ENCODE results near the gene CC2D1A.
A peak's percentile ranks its signal among the peaks of the same experiment; 100 is the strongest.

The CC2D1A gene

GRCh38 chr19:13942023-13942684 lies 36.2 kb downstream of the CC2D1A start:
- no peak for DNase-seq

DNA sequence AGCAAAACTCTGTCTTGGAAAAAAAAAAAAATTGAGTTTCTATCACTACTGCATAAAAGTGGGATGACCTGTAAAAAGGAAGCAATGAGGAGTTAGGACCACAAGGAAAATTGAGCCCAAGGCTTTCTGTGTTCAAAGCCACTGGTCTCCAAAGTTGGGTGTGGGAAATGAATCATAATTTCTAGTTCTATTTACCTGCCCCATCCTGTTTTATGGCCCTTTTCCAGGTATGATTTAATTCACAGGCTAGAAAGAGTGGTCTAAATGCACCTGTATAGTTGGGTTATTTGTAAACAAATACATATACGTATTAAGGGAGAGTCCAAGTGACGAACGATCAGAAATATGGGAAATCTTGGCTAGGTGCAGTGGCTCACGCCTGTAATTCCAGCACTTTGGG lies 40.4 kb downstream of the CC2D1A start:
- no peak for DNase-seq

DNA sequence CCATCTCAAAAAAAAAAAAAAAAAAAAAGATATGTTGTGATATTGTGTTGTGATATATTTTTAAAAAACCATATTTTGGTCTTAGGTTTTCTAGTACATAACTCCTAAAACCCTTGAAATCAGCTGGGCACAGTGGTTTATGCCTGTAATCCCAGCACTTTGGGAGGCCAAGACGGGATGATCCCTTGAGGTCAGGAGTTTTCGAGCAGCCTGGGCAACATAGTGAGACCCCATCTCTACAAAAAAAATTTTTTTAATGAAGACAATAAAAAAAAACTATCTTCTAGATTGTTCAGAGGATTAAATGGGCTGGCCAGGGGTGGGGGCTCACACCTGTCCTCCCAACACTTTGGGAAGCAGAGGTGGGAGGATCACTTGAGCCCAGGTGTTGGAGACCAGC lies 45.0 kb downstream of the CC2D1A start:
- no peak for DNase-seq

DNA sequence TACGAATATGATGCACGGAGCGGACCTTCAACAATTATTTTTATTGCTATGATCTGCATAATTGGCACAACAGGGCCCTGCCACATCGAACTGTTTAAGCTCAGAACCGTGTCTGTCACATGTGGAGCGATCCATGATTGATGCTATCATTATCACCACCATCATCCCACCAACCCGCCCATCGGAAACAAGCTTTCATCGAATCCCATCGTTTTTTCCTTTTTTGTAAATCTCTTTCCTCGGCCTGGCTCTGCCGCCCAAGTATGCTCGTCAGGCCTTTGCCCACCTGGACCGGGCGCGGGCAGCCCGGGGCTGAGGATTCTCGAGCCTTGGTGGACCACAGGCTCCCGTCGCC lies 45.8 kb downstream of the CC2D1A start:
- no peak for DNase-seq

GRCh38 chr19:13952154-13952930 lies 46.3 kb downstream of the CC2D1A start, which contains the start of gene DCAF15:
Gene DCAF15 (plus strand): TSS chr19:13952509. CDS start chr19:13952513, 4 bp downstream.
- DNase-seq: peak; percentile 100

GRCh38 chr19:13952931-13953531 lies 47.0 kb downstream of the CC2D1A start:
- no peak for DNase-seq

GRCh38 chr19:13954185-13954584 lies 48.2 kb downstream of the CC2D1A start:
- DNase-seq: no peak

DNA sequence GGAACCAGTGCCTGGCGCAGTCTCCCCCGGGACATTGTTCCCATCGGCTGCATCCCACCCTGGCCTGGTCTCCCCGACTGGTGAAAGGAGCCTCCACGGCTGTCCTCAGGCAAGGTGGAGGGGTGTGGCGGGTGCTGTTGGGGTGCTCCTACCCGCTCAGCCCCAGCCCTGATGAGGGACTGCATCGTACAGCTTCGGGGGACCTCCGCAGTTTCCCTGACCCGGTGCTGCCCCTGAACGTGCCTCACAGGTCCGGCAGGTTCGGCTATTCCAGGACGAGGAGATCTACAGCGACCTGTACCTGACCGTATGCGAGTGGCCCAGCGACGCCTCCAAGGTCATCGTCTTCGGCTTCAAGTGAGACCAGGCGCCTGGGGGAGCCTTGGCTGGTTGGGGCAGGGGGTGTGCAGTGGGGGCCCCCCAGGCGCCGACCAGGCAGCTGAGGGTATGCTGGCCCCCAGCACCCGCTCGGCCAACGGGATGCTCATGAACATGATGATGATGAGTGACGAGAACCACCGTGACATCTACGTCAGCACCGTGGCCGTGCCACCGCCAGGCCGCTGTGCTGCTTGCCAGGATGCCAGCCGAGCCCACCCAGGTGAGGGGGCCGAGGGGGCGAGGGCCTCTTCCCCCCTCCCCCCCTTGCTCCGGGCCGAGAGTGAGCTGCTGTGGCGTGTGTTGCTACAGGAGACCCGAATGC lies 49.8 kb downstream of the CC2D1A start:
- DNase-seq: no peak

DNA sequence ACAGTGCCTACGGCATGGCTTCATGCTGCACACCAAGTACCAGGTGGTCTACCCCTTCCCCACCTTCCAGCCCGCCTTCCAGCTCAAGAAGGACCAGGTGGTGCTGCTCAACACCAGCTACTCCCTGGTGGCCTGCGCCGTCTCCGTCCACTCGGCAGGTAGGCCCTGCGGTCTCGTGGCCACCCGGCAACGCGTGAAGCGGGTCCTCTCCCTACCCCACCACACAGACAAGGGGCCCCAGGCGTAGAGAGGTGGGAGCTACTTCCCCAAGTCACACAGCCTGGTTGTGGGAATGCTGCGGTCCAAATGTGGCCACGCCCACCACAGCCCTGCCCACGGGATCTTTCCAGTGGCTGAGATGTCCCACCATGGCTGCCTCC lies 50.4 kb downstream of the CC2D1A start:
- DNase-seq: no peak

DNA sequence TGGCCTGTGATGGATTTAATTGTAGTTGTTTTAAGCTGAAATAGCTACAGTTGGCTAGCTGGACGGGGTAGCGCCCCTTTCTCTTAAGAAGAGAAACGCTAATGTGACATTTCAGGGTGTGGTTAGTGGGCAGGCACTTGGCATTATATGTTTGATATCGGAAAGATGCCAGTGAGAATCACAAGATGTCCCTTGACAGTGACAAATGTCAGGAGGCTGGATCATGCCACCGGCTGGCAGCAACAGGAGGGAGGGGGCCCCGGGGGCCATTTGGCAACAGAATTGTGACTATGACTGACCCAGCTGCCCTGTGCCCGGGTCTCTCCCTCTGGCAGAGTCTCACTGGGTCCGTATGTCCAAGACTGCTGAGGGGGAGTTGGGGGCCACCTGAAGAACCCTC lies 51.0 kb downstream of the CC2D1A start:
- DNase-seq: no peak

GRCh38 chr19:13958043-13958442 lies 52.0 kb downstream of the CC2D1A start:
- no peak for DNase-seq

- DNase-seq: no peak
Measured at GRCh38 chr19:13959141-13959961, 53.4 kb downstream of the CC2D1A start.

DNA sequence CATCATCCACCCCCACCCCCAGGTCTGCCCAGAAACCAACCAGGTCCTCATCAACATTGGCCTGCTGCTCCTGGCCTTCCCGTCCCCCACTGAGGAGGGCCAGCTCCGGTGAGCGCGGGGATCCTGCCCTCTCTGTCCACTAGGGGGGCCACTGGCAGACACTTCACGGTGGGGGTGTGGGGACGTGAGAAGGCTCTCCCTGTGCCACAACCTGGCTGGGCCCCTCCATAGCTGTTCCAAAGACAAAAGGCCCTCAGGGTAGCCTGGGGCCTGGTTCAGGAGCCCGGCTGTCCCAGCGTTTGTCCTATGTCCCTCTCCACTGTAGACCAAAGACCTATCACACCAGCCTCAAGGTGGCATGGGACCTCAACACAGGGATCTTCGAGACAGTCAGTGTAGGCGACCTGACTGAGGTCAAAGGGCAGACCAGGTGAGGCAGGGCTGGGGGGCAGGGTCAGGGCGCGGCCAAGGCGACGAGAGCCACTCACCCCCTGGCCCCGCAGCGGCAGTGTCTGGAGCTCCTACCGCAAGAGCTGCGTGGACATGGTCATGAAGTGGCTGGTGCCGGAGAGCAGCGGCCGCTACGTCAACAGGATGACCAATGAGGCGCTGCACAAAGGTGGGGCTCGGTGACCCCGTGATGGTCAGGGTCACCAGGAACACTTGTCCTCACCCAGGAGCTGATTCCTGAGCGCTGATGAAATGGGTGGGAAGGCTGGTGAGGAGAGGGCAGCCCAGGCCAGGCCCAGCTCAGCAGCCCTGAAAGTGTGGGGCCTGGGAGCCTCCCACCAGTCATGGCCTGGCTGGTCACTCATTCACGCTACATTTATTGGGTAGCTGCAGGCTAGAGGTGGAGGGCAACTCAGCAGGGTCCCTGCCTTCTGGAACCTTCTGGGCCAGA lies 54.2 kb downstream of the CC2D1A start:
- DNase-seq: no peak

DNA sequence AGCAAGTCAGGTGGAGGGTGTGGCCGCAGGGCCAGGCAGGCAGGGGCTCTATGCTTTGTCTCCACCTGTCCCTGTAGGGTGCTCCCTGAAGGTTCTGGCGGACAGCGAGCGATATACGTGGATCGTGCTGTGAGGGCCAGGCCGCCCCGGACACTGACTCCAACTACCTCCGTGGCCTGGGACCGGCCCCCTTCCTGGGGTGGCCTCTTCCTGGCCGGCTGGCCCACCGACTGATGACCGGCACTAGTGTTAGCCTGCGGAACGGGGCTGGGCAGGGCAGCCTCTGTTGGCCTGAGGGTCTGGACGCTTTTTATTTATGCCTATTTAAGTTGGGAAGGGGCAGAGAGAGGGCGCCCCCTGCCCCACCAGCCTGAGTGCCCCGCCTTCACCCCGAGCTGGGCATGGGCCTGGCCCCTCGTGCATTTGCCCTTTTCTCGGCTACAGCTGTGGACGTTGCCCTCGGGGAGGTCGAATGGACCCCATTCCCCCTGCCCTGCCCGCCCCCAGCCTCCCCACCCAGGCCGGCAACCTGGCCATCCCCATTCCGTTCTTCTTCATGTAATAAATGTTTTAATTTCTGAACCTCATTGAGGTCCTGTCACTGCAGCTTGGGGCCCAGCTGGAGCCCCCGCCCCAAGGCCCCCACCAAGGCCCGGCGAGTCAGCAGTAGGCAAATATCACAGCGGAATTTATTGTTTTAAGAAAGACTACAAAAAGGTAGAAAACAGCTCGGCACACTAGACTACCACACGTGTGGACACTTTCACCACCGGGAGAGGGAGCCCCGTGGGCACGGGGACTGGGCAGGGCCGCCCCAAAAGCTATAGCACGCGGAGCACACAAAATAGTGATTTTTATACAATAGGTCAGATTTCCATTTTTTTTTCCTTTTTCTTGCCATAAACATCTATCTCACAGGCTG lies 55.1 kb downstream of the CC2D1A start:
- DNase-seq: no peak

DNA sequence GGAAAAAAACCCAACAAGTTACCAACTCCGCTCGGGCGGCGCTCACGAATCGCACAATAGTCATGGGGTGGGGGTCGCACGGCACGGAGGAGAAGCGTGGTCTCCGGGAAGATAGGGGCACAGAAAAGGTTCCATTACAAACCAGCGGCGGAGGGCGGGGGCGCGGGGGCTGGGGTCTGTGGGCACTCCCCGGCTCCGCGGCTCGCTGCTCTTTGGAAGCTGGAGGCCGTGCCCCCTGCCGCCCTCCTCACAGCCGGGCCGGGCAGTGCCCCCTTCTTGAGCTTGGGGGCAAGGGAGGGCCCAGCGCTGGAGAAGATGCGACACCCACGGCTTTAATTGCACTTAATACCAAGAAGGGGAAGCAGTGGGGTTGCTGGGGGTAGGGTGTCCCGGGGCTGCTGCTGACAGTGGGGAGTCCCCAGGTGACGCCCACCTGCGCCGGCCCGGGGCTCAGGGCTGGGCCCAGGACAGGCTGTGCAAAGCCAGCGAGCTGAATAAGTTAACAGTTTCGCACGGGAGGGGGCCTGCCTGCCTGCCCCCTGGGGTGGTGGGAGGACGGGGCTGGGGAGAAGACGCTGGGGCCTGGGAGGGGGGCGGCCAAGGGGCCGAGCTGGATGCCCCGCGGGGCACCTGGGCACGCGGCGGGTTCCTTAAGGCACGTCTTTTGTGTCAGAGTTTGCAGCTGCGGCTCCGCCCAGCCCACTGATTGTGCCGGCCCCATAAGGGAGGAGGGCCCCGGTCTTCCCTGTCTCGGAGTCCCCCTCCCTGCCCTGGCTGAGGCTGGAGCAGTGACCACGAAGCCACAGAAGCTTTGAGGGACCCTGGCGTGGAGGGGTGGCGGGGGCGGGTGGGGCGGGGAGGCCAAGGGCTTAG lies 56.1 kb downstream of the CC2D1A start:
- no peak for DNase-seq

DNA sequence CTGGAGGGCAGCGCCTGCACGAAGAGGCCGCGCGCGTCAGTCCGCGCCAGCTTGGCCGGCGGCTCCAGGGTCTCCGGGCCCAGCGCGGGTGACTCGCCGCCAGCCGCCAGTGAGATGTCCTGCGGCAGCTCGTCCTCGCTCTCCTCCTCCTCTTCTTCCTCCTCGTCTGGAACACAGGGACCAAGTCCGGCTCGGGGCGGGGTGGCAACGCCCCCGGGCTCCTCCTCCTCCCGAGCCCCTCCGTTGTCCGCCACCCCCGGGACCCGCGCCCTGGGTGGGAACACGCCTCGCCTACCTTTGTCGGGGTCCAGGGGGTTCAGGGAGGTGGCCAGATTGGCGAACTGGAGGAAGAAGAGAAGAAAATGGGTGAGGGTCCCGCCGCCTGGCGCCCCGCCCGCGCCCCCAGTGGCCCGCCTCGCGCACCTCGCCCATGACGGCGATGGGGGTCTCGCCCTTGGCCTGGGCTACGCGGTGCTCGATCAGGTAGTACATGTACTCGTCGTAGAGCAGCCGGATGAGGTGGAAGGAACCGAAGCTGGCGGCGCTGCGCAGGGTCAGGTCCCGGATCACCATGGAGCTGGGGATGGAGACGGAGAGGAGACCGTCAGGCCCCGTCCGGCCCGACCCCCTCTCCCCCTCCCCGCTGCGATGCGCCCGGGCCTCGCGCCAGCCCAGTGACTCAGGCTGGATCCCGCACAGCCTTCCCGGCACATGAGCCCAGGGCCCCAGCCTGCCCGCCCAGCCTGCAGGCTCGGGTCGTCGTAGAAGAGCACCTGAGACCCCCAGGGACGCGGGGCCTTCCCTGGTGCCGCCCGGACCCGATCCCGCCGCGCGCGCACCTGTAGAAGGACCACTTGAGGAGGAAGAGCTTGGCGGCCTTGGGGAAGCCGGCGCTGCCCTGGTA lies 57.0 kb downstream of the CC2D1A start:
- DNase-seq: no peak

DNA sequence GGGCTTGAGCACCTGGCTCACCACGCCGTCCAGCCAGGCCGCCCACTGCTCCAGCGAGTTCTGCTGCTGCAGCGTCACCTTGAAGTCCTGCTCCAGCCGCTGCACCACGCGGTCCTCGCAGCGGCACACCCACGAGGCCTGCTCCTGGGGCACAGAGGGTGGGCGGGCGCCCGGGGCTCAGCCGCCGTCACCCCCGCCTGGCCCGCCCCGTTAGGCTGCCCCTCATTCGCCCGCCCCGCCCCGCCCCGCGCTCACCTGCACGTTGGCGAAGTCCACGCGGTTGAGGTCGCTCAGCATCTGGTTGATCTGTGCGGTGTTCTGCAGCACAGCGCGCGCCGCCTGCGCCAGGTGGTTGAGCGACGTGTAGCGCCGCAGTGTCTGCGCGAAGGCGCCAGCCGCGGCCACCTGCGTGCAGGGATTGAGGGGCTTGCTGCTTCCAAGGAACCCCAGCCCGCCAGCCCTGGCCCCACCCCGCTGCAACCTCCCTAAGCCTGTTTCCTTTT lies 57.7 kb downstream of the CC2D1A start:
- DNase-seq: no peak

GRCh38 chr19:13964776-13965175 lies 58.8 kb downstream of the CC2D1A start:
- no peak for DNase-seq
